ENCODE data around the gene C1orf52. TPM values are rescaled to one million over a fixed set of nuclear protein-coding genes. Genes with fewer than 3 reads are reported as not detected.
A peak's percentile ranks its signal among the peaks of the same experiment; 100 is the strongest.
"Not testable (repeated sequence)": the region's sequence is repeated elsewhere in the genome, so short reads cannot be mapped to it uniquely, and the experiment has no call there.

C1orf52 gene
- total RNA-seq, 1 donor from 2014 or later = 12.3 TPM

- peak in 1 of 2 donors; percentile 95 for DNase-seq (ENCODE audit: low read depth in 2 of 2)
Measured at GRCh38 chr1:85278853-85279314, 19.4 kb upstream of the C1orf52 start.

- no peak for DNase-seq (ENCODE audit: low read depth in 2 of 2)
Measured at GRCh38 chr1:85277802-85278201, 18.3 kb upstream of the C1orf52 start.

- DNase-seq (ENCODE audit: low read depth in 2 of 2) = no peak
Measured at GRCh38 chr1:85276978-85277639, 17.6 kb upstream of the C1orf52 start.

- peak; percentile 92 to 99 for DNase-seq (ENCODE audit: low read depth in 2 of 2)
Measured at GRCh38 chr1:85276215-85276977, 16.9 kb upstream of the C1orf52 start, which contains the start of gene BCL10. BCL10 (minus strand) TSS chr1:85276632; CDS start chr1:85276352, 280 bp downstream.

GRCh38 chr1:85275701-85276214 lies 16.3 kb upstream of the C1orf52 start:
- peak in 1 of 2 donors; percentile 53 for DNase-seq (ENCODE audit: low read depth in 2 of 2)

GRCh38 chr1:85274969-85275453 lies 15.5 kb upstream of the C1orf52 start:
- peak; percentile 61 to 92 for DNase-seq (ENCODE audit: low read depth in 2 of 2)

- DNase-seq (ENCODE audit: low read depth in 2 of 2) = no peak
Measured at GRCh38 chr1:85273397-85273796, 13.9 kb upstream of the C1orf52 start.

- DNase-seq (ENCODE audit: low read depth in 2 of 2) = no peak
Measured at GRCh38 chr1:85268801-85269585, 9.5 kb upstream of the C1orf52 start.

- DNase-seq (ENCODE audit: low read depth in 2 of 2) = no peak
Measured at GRCh38 chr1:85267313-85267712, 7.9 kb upstream of the C1orf52 start.

GRCh38 chr1:85264150-85264549 lies 4.7 kb upstream of the C1orf52 start:
- DNase-seq (ENCODE audit: low read depth in 2 of 2) = no peak

- no peak for DNase-seq (ENCODE audit: low read depth in 2 of 2)
Measured at GRCh38 chr1:85262985-85263384, 3.5 kb upstream of the C1orf52 start.

- peak in 1 of 2 donors; percentile 65 for DNase-seq (ENCODE audit: low read depth in 2 of 2)
Measured at GRCh38 chr1:85259912-85260274, 431 bp upstream of the C1orf52 start.

- no peak for DNase-seq (ENCODE audit: low read depth in 2 of 2)
Measured at GRCh38 chr1:85258536-85259117, 835 bp downstream of the C1orf52 start.

GRCh38 chr1:85249042-85249441 lies 10.4 kb downstream of the C1orf52 start:
- not testable (repeated sequence) for DNase-seq (ENCODE audit: low read depth in 2 of 2)

GRCh38 chr1:85245891-85246290 lies 13.6 kb downstream of the C1orf52 start:
- no peak for DNase-seq (ENCODE audit: low read depth in 2 of 2)

GRCh38 chr1:85245456-85245855 lies 14.0 kb downstream of the C1orf52 start:
- no peak for DNase-seq (ENCODE audit: low read depth in 2 of 2)

- peak in 1 of 2 donors; percentile 45 for DNase-seq (ENCODE audit: low read depth in 2 of 2)
Measured at GRCh38 chr1:85244271-85245061, 15.0 kb downstream of the C1orf52 start.

- no peak for DNase-seq (ENCODE audit: low read depth in 2 of 2)
Measured at GRCh38 chr1:85243372-85243771, 16.1 kb downstream of the C1orf52 start.

- DNase-seq (ENCODE audit: low read depth in 2 of 2) = no peak
Measured at GRCh38 chr1:85240643-85241042, 18.8 kb downstream of the C1orf52 start.

- DNase-seq (ENCODE audit: low read depth in 2 of 2) = no peak
Measured at GRCh38 chr1:85240174-85240601, 19.3 kb downstream of the C1orf52 start.

All from dermis microvascular lymphatic vessel endothelial cell (primary cell).